ENCODE data around the gene PGF. TPM values are rescaled to one million over a fixed set of nuclear protein-coding genes. Genes with fewer than 3 reads are reported as not detected.
A peak's percentile ranks its signal among the peaks of the same experiment; 100 is the strongest.
"Not testable (repeated sequence)": the region's sequence is repeated elsewhere in the genome, so short reads cannot be mapped to it uniquely, and the experiment has no call there.

PGF gene
- total and polyA plus RNA-seq, 2 experiments from 2014 or later: 1.1 to 1.8 TPM

GRCh38 chr14:75001899-75002298 is 46.5 kb upstream of the PGF start:
- H3K9me2 ChIP-seq (ENCODE audit: insufficient read depth): no peaks in the 10 kb centered on the region
- H3K4me2 ChIP-seq (ENCODE audit: unreplicated experiment): peak overlapping the region; percentile 58
- H3F3A ChIP-seq (ENCODE audit: insufficient read depth): no peaks in the 10 kb centered on the region; the same call in 1 of the 2 replicates
- in situ Hi-C loops (cut with MboI): no loop called here
- H3K9me3 ChIP-seq (ENCODE audit: low read depth): no peaks in the 10 kb centered on the region
- 65 to 76% methylated on average over 1 of the region's 1 CpG for WGBS, 2 experiments (ENCODE audit: low coverage in 1 of 2, low lambda C conversion rate in 2 of 2, missing lambda C conversion rate in 2 of 2)
- peaks cover 20% of the 10 kb centered on the region for H3K36me3 ChIP-seq (ENCODE audit: low read depth)
- peak overlapping the region; percentile 94 for H2AFZ ChIP-seq
- peak overlapping the region; percentile 57 for H3K27ac ChIP-seq
- peaks cover 10% of the 10 kb centered on the region for H3K4me1 ChIP-seq (ENCODE audit: insufficient read depth)
- H3K27me3 ChIP-seq (replicated peaks; ENCODE audit: insufficient read depth): no peaks in the 10 kb centered on the region
- DNase-seq: no peak
- TF ChIP-seq EZH2 (IDR thresholded peaks at IDR 0.05; ENCODE audit: insufficient read depth, poor library complexity, severe bottlenecking): no peak
- H3K79me2 ChIP-seq (ENCODE audit: insufficient read depth): peaks cover 39% of the 10 kb centered on the region
- H4K20me1 ChIP-seq (ENCODE audit: insufficient read depth): no peaks in the 10 kb centered on the region
- peak overlapping the region; percentile 97 for H3K4me3 ChIP-seq
- peak overlapping the region; percentile 86 for H3K9ac ChIP-seq

- H3K4me3 ChIP-seq: no peak overlapping the region
- H3K79me2 ChIP-seq (ENCODE audit: insufficient read depth): peaks cover 35% of the 10 kb centered on the region
- no peak overlapping the region for H3K9ac ChIP-seq
- peaks cover 16% of the 10 kb centered on the region; the same call in 1 of the 2 replicates for H3K36me3 ChIP-seq (ENCODE audit: low read depth)
- in situ Hi-C loops (cut with MboI): no loop called here
- no peaks in the 10 kb centered on the region; the same call in 1 of the 2 replicates for H3F3A ChIP-seq (ENCODE audit: insufficient read depth)
- H3K9me3 ChIP-seq (ENCODE audit: low read depth): no peaks in the 10 kb centered on the region
- no peak overlapping the region for H3K4me2 ChIP-seq (ENCODE audit: unreplicated experiment)
- no peak for TF ChIP-seq EZH2phosphoT487 (IDR thresholded peaks at IDR 0.05; ENCODE audit: insufficient read depth, low read depth)
- TF ChIP-seq EZH2 (IDR thresholded peaks at IDR 0.05; ENCODE audit: insufficient read depth, poor library complexity, severe bottlenecking): no peak
- H2AFZ ChIP-seq: no peak overlapping the region
- H3K27me3 ChIP-seq (replicated peaks; ENCODE audit: insufficient read depth): no peaks in the 10 kb centered on the region
- no peak for DNase-seq
- no peak overlapping the region for H3K27ac ChIP-seq
- 65 to 74% methylated on average over 2 of the region's 2 CpGs for WGBS, 2 experiments (ENCODE audit: low coverage in 1 of 2, low lambda C conversion rate in 2 of 2, missing lambda C conversion rate in 2 of 2)
- H3K9me2 ChIP-seq (ENCODE audit: insufficient read depth): no peaks in the 10 kb centered on the region
- H3K4me1 ChIP-seq (ENCODE audit: insufficient read depth): peaks cover 10% of the 10 kb centered on the region
- H4K20me1 ChIP-seq (ENCODE audit: insufficient read depth): no peaks in the 10 kb centered on the region
These were observed 45.9 kb upstream of the PGF start for GRCh38 chr14:75001261-75001660.

DNA sequence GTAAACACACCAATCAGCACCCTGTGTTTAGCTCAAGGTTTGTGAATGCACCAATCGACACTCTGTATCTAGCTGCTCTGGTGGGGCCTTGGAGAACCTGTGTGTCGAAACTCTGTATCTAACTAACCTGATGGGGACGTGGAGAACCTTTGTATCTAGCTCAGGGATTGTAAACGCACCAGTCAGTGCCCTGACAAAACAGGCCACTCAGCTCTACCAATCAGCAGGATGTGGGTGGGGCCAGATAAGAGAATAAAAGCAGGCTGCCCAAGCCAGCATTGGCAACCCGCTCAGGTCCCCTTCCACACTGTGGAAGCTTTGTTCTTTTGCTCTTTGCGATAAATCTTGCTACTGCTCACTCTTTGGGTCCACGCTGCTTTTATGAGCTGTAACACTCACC is 40.4 kb upstream of the PGF start:
- H3K27me3 ChIP-seq (replicated peaks; ENCODE audit: insufficient read depth); H3K27ac ChIP-seq; H3K9me2 ChIP-seq (ENCODE audit: insufficient read depth); in situ Hi-C loops (cut with MboI); H2AFZ ChIP-seq; H3K36me3 ChIP-seq (ENCODE audit: low read depth); H3K4me2 ChIP-seq (ENCODE audit: unreplicated experiment); H3K9me3 ChIP-seq (ENCODE audit: low read depth); H3K79me2 ChIP-seq (ENCODE audit: insufficient read depth); H3K4me3 ChIP-seq; DNase-seq; H3F3A ChIP-seq (ENCODE audit: insufficient read depth); H3K4me1 ChIP-seq (ENCODE audit: insufficient read depth); H4K20me1 ChIP-seq (ENCODE audit: insufficient read depth); H3K9ac ChIP-seq: not testable (repeated sequence)
- WGBS, 2 experiments (ENCODE audit: low coverage in 1 of 2, low lambda C conversion rate in 2 of 2, missing lambda C conversion rate in 2 of 2): 82 to 91% methylated on average over 6 of the region's 7 CpGs

DNA sequence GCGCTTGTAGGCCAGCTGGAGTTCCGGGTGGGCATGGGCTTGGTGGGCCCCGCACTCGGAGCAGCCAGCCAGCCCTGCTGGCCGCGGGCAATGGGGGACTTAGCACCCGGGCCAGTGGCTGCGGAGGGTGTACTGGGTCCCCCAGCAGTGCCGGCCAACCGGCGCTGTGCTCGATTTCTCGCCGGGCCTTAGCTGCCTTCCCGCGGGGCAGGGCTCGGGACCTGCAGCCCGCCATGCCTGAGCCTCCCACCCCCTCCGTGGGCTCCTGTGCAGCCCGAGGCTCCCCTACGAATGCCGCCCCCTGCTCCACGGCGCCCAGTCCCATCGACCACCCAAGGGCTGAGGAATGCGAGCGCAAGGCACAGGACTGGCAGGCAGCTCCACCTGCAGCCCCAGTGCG is 38.8 kb upstream of the PGF start:
- H2AFZ ChIP-seq; H3K4me3 ChIP-seq; H3K9me3 ChIP-seq (ENCODE audit: low read depth); H3K27me3 ChIP-seq (replicated peaks; ENCODE audit: insufficient read depth); H3K9ac ChIP-seq; H3K9me2 ChIP-seq (ENCODE audit: insufficient read depth); H3F3A ChIP-seq (ENCODE audit: insufficient read depth); H3K79me2 ChIP-seq (ENCODE audit: insufficient read depth); H3K4me2 ChIP-seq (ENCODE audit: unreplicated experiment); DNase-seq; in situ Hi-C loops (cut with MboI); H3K27ac ChIP-seq; H3K36me3 ChIP-seq (ENCODE audit: low read depth); H4K20me1 ChIP-seq (ENCODE audit: insufficient read depth); H3K4me1 ChIP-seq (ENCODE audit: insufficient read depth): not testable (repeated sequence)
- WGBS, 2 experiments (ENCODE audit: low coverage in 1 of 2, low lambda C conversion rate in 2 of 2, missing lambda C conversion rate in 2 of 2): 87 to 91% methylated on average over 14 to 20 of the region's 28 CpGs

DNA sequence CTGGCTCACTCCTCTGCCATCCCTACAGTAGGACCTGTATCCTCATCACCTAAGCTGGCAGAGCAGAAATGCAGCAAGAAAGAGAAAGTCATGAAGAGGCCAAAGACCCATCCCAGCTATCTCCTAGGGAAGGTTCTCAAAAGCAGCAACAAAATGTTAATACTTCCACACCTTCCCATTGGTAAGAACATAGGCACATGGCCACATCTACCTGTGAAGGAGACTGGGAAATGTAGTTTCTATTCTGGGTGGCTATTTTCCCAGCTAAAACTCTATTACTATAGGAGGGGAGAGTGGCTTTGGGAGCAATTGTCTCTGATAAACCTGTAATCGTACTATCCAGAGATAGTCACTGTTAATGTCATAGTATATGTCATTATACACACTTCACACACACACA is 33.6 kb upstream of the PGF start:
- Histone ChIP-seq H3F3A (ENCODE audit: insufficient read depth) (0 out of 2 replicates have a peak, but pooled peaks cover 4% of the 10 kb centered on the region), H3K9me2 (ENCODE audit: insufficient read depth) (no peaks in the 10 kb centered on the region), H3K27ac (no peak overlapping the region), H3K27me3 (replicated peaks; ENCODE audit: insufficient read depth) (no peaks in the 10 kb centered on the region), H2AFZ (no peak overlapping the region), H3K4me1 (ENCODE audit: insufficient read depth) (no peaks in the 10 kb centered on the region), H4K20me1 (ENCODE audit: insufficient read depth) (no peaks in the 10 kb centered on the region), H3K4me2 (ENCODE audit: unreplicated experiment) (no peak overlapping the region), H3K4me3 (no peak overlapping the region), H3K36me3 (ENCODE audit: low read depth) (no peaks in the 10 kb centered on the region), H3K9me3 (ENCODE audit: low read depth) (no peaks in the 10 kb centered on the region), H3K9ac (no peak overlapping the region), H3K79me2 (ENCODE audit: insufficient read depth) (no peaks in the 10 kb centered on the region)
- in situ Hi-C loops (cut with MboI): no loop called here
- no peak for DNase-seq
- TF ChIP-seq EZH2phosphoT487 (IDR thresholded peaks at IDR 0.05; ENCODE audit: insufficient read depth, low read depth): no peak
- 85 to 97% methylated on average over 1 of the region's 1 CpG for WGBS, 2 experiments (ENCODE audit: low coverage in 1 of 2, low lambda C conversion rate in 2 of 2, missing lambda C conversion rate in 2 of 2)

Data from GM23248 (cell line).